Posterior vena cava (tissue), 2 donors: ENCODE results near the gene DAD1. TPM values are rescaled to one million over a fixed set of nuclear protein-coding genes. Genes with fewer than 3 reads are reported as not detected.

Experiments used
- DNase-seq: peaks from one replicate; pipeline ENCODE4 v3.0.0-alpha.2; 2020; ENCODE audit warnings: low spot score
- intact Hi-C, 2 donors: fragments of 100-400 bp; cut with DNase I; formaldehyde crosslinking; loops; one replicate each; pipeline versions ENCODE4 v1.14.1 to v1.14.2; 2022 to 2023
- total RNA-seq, 2 donors: library from RNA; stranded (reverse); fragmentation: NEBNext Ultra II Directional; extraction: Animal tissue kit (Norgen Biotek cat#: 25700); gene quantifications; one replicate each; pipeline ENCODE4 v1.2.1, GENCODE V29; 2021
- donor health status: DM: yes; HTN: yes; CAD: no.
- donor health status: DM: yes; HTN: yes; CAD: no.

DAD1 gene
- total RNA-seq, 2 donors from 2014 or later, result 160 to 182 TPM

DNA sequence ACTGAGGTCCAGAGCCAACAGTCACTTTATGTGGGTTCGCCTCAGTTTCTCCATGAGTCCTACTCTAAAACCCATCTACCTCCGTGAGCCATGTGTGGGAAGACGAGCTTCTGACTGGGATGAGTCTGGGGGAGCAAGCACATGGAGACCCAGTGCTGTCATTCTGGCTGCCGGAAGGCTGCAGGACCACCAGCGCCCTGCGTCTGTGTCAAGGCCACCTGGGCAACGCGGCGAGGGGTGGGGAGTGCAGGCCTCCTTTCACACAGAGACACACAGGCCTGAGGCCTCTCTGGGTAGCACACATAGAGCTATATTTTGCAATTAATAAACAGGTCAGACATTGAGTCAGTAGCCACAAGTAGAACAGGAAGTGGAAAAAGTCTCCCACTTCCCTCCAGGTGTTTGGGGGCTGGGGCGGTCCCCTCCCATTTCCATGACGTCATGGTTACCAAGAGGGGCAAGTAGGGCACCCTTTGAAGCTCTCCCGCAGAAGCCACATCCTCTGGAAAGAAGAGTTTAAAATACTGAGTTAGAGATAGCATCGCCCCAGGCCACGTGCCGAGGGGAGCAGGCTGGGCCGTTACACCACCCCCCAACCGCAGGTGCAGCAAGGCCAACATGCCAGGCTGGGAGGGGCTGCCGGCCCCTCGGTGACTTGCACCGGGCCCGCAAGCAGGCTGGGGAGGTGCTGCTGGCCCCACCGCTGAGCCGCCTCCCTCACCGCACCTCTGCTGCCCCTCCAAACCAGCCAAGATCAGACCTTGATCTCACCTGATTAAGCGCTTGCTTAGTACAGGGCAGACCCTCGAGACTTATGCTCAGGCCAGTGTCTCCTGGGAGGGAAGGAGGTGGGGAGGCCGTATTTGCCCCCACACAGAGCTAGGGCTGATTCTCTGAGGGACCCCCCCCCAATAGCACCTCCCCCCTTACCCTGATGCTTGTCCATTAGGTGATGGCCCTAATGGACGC is 32.7 kb downstream of the DAD1 start:
- peak; percentile 85 for DNase-seq

DNA sequence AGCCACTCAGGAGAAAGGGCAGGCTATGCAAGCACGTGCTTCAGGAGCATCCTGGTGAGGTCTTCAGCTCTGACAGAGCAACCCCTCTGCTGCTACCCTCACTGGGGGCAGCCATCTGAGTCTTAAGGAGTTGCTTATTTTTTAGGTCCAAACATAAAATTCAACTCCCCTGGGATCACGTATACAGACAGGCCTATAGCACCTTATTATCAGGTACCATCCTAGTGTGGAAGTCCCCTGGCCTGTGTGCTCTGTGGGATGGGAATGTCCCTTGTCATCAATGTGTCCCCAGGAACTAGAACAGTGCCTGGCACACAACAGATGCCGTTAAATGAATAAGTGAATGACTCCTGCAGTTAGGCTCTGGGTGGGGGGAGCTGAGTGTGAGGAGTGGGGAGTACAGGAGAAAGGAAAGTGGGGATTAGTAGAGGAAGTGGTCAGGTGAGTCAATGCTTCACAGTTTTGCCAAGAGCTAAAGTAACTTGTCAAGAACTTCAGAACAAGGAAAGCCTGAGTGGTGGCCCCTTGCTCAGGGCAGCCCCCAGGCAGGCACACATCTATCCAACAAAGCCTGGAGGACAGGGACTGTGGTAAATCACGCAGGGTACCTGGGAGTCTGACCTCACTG is 33.5 kb downstream of the DAD1 start:
- no peak for DNase-seq
- intact Hi-C loops, result loop anchor here (2.0 to 10.0 kb wide), 3 partner anchors 161 to 439 kb away; no protein-coding TSS in a partner anchor

More for the DNA sequence above, 32.7 kb downstream of the DAD1 start:
- intact Hi-C loops, result loop anchor here (2.0 to 10.0 kb wide), 3 partner anchors 162 to 438 kb away; no protein-coding TSS in a partner anchor

DNA sequence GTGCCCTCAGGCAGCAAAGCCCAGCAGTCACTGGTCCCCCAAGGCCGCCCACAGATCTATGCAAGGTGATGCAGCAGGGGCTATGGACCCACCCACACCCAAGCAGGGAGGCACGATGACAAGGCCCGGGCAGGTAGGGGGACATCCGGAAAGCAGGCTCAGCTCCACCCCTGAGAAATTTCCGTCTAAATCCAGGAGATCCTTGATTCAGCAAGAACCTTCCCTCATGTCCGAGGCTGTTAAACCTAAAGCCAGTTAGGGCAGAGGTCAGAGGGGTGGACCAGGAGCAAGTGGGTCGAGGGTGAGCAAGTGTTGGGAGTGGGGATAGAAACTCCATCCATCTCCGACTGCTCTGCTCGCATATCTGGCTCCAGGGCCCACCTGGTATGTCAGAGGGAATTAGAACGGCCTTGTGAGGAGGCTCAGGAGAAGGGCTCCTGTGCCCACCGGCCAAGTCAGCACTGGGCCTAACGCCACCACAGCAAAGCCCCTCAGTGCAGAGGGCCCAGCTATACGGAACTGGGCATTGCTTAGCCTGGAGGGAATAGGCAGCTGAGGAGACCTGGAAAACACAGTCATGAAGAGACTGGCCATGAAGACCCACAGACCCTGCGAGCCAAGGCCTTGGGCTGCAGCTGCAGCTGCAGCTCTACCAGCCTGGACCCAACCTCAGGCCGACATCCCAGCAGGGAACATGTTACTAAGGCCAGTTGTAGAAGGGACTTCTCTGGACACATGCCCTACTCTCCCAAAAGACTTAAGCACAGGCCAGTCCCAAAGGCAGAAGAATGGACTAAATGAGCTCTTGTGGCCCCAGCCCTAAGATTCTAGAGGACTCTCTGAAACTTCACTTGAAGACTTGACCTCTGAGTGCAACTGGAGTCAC is 34.3 kb downstream of the DAD1 start:
- peak; percentile 76 for DNase-seq
- intact Hi-C loops, result loop anchor here (10.0 kb wide), 2 partner anchors 160 to 440 kb away; no protein-coding TSS in a partner anchor

DNA sequence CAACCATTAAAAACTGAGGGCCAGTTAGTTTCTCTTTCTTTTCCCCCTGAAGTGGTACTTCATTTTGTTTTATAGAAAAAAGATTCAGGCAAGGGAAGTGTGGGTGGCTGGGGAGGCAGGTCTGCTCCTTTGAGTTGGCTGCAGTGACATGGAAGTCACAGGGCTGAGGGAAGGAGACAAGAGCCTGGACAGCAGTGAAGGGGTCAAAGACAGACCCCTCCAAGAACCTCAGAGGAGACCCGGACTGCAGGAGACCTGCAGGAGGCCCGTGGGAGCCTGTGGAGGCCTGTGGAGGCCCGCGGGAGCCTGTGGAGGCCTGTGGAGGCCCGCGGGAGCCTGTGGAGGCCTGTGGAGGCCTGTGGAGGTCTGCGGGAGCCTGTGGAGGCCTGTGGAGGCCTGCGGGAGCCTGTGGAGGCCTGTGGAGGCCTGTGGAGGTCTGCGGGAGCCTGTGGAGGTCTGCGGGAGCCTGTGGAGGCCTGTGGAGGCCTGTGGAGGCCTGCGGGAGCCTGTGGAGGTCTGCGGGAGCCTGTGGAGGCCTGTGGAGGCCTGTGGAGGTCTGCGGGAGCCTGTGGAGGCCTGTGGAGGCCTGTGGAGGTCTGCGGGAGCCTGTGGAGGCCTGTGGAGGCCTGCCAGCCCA is 35.0 kb downstream of the DAD1 start:
- intact Hi-C loops, result loop anchor here (10.0 kb wide), 2 partner anchors 159 to 441 kb away; no protein-coding TSS in a partner anchor
- DNase-seq, result peak; percentile 74

DNA sequence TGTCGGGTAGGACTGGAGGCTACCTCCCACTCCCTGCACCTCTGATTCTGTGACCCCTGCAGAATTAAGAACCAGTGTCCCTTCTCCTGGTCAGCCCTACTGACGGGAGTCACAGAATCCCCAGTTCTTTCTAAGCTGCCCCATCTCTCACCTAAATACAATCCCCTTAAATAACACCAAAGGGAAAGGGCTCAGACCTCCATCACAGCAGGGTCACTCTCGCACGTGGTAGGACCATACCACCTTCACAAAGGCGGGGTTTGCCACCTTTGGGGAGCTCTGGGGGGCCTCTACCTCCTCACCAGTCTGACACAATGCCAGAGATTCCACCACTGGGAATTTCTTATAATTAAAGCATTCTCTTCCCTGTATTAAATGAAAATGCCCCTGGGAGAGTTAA is 35.6 kb downstream of the DAD1 start:
- no peak for DNase-seq
- intact Hi-C loops, result loop anchor here (10.0 kb wide), 2 partner anchors 159 to 441 kb away; no protein-coding TSS in a partner anchor

DNA sequence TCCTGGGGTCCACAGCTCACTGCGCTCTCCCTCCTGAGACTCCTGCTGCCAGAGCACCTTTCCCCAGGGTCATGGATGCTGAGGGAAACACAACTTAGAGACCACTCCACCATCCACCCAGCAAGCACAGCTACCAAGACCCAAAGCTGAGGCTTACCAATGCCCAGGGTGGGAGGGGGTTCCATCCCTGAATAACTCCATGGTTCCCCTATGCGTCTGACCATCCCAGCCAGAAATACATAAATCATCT is 36.3 kb downstream of the DAD1 start:
- intact Hi-C loops, result loop anchor here (10.0 kb wide), 2 partner anchors 158 to 442 kb away; no protein-coding TSS in a partner anchor
- no peak for DNase-seq

DNA sequence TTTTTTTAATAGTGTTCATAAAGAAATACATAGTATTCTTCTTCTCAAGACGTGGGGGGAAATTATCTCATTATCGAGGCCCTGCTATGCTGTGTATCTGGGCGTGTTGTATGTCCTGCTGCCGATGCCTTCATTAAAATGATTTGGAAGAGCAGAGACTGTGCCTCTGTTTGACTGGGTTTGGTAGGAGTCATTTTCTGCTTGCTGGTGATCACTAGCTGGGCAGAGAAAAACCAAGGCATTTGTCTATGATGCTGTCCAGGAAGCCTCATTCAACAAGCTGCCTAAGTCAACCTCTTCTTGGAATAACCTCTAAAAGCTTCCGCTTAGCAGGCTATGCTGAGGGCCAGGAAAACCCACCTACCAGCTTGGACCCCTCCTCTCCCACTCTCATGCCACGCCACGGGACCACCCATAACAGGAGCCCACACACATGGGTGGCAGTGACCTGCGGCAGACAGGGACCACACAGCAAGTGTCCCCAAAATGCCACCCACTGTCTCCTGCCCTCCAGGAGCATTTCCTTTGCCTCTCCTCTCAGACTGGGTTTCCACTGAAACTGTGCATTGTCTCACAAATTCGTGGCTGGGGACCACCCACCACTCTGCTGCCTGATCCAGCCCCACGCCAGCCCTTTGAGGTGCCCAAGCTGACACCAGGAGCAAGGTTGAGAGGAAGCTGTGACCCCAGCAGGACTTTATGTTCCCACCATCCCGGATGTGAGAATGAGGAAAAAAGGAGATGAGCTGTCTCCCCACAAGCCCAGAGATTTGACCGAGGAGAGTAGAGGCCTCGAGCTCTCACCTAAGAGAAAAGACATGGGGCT is 36.8 kb downstream of the DAD1 start:
- intact Hi-C loops, result loop anchor here (10.0 kb wide), 2 partner anchors 157 to 443 kb away; no protein-coding TSS in a partner anchor

DNA sequence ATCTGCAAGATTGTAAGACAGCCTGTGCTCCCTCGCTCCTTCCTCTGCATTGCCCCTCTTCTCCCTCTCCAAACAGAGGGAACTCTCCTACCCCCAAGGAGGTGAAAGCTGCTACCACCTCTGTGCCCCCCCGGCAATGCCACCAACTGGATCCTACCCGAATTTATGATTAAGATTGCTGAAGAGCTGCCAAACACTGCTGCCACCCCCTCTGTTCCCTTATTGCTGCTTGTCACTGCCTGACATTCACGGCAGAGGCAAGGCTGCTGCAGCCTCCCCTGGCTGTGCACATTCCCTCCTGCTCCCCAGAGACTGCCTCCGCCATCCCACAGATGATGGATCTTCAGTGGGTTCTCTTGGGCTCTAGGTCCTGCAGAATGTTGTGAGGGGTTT is 37.4 kb downstream of the DAD1 start:
- intact Hi-C loops, result loop anchor here (10.0 kb wide), 2 partner anchors 157 to 443 kb away; no protein-coding TSS in a partner anchor
- DNase-seq, result no peak

More for the DNA sequence above, 36.8 kb downstream of the DAD1 start:
- DNase-seq, result no peak

DNA sequence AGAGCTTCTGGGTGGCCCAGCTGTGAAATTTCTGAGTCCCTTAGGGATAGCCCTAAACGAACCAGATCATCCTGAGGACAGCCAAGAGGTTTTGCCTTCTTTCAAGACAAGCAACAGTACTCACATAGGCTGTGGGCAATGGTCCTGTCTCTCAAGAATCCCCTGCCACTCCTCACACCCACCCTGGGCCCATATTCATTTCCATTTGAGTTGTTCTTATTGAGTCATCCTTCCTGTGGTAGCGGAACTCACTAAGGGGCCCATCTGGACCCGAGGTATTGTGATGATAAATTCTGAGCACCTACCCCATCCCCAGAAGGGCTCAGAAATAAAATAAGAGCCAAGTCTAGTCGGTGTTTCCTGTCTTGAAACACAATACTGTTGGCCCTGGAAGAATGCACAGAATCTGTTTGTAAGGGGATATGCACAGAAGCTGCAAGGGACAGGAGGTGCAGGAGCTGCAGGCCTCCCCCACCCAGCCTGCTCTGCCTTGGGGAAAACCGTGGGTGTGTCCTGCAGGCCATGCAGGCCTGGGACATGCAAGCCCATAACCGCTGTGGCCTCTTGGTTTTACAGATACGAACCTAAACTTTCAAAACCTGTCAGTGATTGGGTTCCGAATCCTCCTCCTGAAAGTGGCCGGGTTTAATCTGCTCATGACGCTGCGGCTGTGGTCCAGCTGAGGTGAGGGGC is 38.9 kb downstream of the DAD1 start:
- no peak for DNase-seq
- intact Hi-C loops, result loop anchor here (10.0 kb wide), 2 partner anchors 155 to 445 kb away; no protein-coding TSS in a partner anchor

DNA sequence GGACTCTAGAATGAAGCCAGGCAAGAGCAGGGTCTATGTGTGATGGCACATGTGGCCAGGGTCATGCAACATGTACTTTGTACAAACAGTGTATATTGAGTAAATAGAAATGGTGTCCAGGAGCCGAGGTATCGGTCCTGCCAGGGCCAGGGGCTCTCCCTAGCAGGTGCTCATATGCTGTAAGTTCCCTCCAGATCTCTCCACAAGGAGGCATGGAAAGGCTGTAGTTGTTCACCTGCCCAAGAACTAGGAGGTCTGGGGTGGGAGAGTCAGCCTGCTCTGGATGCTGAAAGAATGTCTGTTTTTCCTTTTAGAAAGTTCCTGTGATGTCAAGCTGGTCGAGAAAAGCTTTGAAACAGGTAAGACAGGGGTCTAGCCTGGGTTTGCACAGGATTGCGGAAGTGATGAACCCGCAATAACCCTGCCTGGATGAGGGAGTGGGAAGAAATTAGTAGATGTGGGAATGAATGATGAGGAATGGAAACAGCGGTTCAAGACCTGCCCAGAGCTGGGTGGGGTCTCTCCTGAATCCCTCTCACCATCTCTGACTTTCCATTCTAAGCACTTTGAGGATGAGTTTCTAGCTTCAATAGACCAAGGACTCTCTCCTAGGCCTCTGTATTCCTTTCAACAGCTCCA is 39.6 kb downstream of the DAD1 start:
- intact Hi-C loops, result no loop called here

DNA sequence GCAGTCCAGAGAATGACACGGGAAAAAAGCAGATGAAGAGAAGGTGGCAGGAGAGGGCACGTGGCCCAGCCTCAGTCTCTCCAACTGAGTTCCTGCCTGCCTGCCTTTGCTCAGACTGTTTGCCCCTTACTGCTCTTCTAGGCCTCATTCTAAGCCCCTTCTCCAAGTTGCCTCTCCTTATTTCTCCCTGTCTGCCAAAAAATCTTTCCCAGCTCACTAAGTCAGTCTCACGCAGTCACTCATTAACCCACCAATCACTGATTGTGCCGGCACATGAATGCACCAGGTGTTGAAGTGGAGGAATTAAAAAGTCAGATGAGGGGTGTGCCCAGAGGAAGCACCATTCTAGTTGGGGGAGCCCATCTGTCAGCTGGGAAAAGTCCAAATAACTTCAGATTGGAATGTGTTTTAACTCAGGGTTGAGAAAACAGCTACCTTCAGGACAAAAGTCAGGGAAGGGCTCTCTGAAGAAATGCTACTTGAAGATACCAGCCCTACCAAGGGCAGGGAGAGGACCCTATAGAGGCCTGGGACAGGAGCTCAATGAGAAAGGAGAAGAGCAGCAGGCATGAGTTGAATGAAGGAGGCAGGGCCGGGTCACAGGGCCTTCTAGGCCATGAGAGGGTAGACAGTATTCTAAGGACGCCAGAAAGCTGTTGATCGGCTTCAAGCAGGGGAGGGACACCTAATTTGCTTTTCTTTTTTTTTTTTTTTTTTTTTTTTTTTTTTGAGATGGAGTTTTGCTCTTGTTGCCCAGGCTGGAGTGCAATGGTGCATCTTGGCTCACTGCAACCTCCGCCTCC is 40.9 kb downstream of the DAD1 start:
- intact Hi-C loops, result no loop called here
- DNase-seq, result no peak

More for the DNA sequence above, 39.6 kb downstream of the DAD1 start:
- DNase-seq, result no peak

DNA sequence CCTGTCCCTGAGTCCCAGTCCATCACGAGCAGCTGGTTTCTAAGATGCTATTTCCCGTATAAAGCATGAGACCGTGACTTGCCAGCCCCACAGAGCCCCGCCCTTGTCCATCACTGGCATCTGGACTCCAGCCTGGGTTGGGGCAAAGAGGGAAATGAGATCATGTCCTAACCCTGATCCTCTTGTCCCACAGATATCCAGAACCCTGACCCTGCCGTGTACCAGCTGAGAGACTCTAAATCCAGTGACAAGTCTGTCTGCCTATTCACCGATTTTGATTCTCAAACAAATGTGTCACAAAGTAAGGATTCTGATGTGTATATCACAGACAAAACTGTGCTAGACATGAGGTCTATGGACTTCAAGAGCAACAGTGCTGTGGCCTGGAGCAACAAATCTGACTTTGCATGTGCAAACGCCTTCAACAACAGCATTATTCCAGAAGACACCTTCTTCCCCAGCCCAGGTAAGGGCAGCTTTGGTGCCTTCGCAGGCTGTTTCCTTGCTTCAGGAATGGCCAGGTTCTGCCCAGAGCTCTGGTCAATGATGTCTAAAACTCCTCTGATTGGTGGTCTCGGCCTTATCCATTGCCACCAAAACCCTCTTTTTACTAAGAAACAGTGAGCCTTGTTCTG is 41.6 kb downstream of the DAD1 start:
- no peak for DNase-seq

DNA sequence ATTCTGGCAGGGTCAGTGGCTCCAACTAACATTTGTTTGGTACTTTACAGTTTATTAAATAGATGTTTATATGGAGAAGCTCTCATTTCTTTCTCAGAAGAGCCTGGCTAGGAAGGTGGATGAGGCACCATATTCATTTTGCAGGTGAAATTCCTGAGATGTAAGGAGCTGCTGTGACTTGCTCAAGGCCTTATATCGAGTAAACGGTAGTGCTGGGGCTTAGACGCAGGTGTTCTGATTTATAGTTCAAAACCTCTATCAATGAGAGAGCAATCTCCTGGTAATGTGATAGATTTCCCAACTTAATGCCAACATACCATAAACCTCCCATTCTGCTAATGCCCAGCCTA is 42.3 kb downstream of the DAD1 start:
- intact Hi-C loops, result no loop called here
- DNase-seq, result no peak

More for the DNA sequence above, 41.6 kb downstream of the DAD1 start:
- intact Hi-C loops, result no loop called here

DNA sequence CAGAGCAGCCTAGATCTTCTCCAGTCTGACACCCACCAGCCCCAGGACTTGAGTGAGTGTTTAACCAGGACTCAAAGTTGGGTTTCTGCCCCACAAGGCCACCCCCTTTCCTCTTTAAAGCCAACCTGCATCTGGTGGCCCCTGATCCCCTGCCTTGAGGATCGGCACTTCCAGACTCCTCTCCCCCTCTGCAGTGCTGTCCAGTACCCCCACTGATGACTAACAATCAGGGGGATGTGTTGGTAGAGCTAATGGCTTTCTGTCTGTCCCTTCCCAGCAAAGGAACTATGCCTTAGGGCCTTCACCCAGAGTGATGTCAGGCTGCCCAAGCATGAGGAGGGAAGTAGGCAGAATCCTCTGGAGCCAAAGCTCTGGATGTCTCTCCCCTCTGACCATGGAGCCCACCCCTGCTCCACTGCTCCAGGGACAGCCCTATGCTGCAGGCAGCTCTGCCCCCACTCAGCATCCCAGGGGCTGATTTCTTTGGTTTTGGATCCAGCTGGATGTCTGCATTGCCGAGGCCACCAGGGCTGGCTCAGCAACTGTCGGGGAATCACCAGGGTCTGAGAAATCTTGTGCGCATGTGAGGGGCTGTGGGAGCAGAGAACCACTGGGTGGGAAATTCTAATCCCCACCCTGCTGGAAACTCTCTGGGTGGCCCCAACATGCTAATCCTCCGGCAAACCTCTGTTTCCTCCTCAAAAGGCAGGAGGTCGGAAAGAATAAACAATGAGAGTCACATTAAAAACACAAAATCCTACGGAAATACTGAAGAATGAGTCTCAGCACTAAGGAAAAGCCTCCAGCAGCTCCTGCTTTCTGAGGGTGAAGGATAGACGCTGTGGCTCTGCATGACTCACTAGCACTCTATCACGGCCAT is 42.9 kb downstream of the DAD1 start:
- intact Hi-C loops, result no loop called here
- no peak for DNase-seq
